Erythroblast (primary cell): Measurements from ENCODE around the gene CFAP100.

Experiments used
- GATA1 ChIP-seq: IDR thresholded peaks from 2 replicates; pipeline ENCODE4 v1.6.1; 2011; ENCODE audit warnings: low read depth, mild to moderate bottlenecking, control low read depth, low read length, moderate library complexity
- POLR2A ChIP-seq: IDR thresholded peaks from 2 replicates; pipeline ENCODE4 v1.6.1; 2011; ENCODE audit warnings: mild to moderate bottlenecking, low read length

DNA sequence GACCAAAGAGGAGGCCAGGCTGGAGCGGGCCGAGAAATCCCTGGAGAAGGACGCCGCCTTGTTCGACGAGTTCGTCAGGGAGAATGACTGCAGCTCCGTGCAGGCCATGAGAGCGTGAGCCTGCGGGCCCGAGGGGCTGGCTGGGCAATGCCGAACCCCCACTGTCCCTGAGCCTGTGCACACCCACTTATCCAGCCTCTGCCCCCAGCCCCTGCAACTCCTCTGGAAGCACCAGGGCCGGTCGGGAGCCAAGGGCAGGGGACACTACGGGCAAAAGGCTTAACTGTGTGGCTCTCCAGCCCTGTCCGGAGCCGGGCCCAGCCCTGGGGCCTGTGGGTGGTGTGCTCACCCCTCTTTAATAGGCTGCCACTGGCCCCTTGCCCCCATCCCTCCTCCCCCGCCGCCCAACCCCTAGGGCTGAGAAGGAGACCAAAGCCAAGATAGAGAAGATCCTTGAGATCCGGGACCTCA lies 24.0 kb downstream of the CFAP100 start:
- TF ChIP-seq POLR2A (no peak), GATA1 (no peak)
